Glomerular endothelial cell (primary cell): ENCODE measurements around the gene RGMA. TPM values are rescaled to one million over a fixed set of nuclear protein-coding genes. Genes with fewer than 3 reads are reported as not detected.

Source experiments
- DNase-seq: peaks from one replicate; pipeline ENCODE4 v3.0.0-alpha.2; 2011; ENCODE audit warnings: low read depth, low spot score; ENCODE audit errors: extremely low read depth
- total RNA-seq: library from RNA; depleted of rRNA; stranded (reverse); fragments of >200 nt; gene quantifications from 2 replicates; pipeline ENCODE4 v1.2.3, GENCODE V29; 2015

The RGMA gene
- total RNA-seq, 1 donor from 2014 or later, result 0.35 TPM

DNA sequence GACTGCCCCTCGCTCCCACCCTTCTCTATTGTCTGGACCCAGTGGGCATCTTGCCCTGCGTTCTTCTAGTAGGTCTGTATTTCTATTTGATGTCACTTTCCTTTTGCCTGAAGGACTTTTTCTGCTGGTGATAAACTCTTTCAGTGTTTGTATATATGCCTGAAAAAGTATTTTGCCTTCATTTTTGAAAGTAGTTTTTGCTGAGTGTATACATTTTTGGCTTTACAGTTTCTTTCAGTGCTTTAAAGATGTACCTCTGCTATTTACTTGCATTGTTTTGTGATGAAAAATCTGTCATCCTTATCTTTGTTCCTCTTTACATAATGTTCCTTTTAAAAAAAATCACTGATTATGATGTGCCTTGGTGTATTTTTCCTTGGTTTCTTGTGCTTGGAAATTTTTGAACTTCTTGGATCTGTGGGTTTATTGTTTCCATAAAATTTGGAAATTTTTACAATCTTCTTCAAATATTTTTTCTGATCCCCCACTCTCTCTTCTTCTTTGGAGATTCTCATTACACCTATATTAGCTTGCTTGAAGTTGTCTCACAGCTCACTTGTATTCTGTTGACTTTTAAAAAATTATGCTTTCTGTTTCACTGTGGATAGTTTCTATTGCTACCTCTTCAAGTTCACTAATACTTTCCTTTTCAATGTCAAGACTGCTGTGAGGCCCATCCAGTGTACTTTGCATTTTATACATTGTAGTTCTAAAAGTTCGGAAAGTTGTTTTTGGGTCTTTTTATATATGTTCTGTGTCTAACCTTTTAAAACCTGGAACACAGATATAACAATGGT is 67.8 kb downstream of the RGMA start:
- no peak for DNase-seq

DNA sequence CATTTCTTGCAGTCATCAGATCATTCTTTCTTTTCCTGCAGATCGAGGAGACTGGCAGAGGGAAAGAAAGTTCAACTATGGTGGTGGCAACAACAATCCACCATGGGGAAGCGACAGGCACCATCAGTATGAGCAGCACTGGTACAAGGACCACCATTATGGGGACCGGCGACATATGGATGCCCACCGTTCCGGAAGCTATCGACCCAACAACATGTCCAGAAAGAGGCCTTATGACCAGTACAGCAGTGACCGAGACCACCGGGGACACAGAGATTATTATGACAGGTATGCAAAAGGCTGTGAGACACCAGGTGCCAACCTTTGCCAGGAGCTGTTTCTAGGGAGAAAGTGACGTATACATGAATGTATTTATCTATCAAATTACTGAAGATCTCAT is 69.0 kb downstream of the RGMA start:
- no peak for DNase-seq

DNA sequence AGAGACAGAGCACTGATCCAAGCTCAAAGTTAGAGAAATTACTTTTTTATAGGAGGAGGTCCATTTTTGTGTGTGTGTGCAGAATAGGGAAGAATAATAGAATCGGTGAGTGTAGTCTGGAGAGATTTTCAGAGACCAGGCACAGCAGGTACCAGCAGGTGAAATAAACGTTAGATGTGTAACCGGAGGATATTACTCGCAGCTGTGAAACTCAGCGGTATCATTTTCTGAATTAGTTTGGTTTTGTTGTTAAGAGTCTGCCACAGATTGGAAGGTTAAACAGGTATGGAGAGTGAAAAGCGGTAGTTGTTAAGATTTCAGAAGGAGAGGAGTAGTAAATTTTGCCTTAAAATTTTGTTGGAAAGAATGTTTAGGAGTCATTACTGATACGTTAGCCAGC is 69.9 kb downstream of the RGMA start:
- no peak for DNase-seq

DNA sequence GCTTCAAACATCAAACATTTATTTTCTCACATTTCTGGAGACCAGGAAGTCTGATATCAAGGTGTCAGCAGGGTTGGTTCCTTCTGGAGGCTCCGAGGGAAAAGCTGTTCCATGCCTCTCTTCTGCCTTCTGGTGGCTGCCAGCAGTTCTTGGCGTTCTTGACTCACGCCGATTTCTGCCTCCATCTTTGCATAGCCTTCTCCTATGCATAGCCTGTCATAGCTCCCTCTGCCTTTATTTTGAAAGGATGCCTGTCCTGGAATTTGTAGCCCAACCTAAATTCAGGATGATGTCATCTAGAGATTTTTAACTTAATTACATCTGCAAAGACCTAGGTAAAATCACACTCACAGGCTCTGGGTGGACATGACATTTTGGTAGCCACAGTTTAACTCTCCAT is 70.4 kb downstream of the RGMA start:
- no peak for DNase-seq

DNA sequence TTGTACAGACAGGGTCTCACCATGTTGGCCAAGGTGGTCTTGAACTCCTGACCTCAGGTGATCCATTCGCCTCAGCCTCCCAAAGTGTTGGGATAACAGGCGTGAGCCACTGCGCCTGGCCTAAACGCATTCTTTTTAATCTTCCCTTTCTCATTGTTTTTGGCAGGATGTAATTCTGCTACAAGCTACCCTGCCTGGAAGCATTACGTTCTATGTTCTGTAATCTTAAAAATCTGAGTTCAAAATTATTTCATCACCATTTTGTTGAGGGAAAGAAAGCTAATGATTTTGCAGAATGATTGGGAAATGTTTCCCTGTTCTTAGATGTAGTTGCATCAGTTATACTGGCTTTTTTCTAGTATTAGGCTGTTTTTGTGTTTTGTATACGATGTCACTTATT is 71.5 kb downstream of the RGMA start:
- DNase-seq, result no peak

DNA sequence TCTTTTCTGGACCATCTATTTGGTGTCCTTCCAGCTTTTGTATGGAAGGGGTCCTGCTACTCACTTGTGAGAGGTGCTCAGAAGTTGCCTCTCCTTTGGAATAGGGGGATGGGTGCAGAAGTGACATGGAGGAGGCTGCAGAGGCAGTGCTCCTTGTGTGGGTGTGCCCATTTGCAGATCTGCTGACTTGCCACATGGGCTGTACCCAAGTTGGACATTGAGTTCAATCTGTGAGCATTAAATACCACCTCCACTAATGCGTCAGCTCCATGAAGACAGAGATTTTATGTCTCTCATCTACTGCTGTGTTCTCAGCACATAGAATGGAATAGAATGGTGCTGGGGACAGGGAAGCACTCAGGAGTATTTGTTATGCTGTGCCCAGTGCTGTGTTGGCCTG is 76.2 kb downstream of the RGMA start:
- no peak for DNase-seq

DNA sequence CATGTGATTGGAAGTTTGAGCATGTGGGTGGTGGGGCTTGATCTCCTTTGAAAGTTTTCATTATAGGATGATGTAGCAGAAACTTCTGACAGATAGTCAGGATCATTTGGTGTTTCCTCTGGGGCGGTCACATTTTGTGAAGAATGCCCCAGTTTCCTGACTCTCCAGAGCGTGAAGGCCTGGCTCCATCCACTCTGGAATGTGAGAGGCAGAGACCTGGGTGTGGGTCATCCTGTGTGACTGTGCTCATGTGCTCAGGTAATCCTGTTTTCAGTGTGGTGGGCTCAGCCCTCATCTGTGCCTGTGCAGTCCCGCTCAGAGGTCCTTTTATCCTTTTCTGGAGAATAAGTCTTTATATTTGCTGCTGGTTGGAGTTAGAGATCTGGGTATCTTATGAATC is 81.0 kb downstream of the RGMA start:
- DNase-seq, result no peak

DNA sequence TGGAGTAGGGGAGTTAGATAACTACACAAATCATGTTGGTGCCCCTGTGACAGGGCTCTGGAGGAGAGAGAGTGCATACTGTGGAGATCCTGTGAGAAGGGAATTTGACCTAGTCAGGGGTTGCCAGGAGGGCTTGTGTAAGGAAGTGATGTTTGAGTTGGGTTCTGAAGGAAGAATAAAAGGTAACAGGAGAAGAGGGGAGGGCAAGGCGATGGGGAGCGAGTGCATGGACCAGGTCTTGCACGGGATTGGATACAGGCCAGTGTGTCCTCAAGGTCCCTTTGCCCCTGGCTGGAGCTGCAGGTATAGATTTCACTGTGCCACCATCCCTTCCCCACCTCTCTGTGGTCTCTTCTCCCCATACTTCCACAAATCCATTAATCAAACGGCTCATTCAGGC is 83.9 kb downstream of the RGMA start:
- no peak for DNase-seq

DNA sequence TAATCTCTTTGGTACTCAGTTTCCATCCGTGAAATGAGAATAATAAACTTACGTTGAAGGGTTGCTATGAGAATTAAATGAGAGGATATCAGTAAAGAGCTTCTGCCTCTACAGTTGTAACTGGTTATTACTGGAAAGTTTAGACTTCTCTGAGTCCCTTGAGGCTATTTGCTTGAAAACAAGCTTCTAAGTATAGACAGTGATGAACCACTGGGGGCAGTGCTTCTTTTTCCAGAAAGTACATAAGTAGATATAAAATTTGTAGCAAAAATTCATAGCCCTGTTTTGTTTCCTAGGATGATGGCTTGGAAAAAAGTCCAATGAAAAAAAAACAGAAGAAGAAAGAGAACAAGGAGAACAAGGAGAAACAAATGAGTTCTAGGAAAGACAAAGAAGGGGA is 87.1 kb downstream of the RGMA start:
- no peak for DNase-seq

DNA sequence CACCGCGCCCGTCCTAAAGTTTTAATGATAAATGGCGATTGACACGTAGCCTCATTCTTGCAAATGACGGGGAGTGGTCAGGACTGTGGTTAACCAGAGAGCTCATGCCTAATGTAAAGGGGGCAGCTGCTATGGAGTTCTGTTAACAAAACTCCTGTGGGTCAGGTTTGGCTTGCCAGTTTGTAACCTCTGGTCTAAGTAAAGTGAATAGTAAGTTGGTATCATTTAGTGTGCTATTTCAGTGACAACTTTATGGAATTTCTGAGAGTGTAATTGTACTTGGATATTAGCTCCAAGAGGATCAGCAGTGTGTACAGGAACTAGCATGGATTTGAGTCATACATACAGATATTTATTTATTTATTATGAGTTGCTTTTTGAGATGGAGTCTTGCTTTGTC is 87.9 kb downstream of the RGMA start:
- no peak for DNase-seq

DNA sequence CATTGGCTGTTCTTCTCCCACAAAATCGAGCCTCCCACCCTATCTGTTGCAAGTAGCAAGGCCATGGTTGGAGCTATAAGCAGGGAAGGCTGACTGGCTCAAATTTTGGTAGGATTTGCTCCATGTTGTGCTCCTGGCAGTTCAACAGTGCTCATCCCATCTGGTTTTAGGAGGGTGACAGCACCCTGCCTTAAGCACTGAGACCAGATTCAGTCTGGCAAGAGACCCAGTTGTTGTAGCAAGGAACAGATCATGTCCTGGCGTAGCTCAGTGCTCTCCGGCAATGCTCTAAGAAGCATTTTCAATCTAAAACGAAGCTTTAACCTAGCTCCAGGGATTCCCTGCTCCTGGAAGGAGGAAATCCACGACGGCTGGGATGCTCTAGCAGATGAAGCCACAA is 91.2 kb downstream of the RGMA start:
- DNase-seq, result no peak

DNA sequence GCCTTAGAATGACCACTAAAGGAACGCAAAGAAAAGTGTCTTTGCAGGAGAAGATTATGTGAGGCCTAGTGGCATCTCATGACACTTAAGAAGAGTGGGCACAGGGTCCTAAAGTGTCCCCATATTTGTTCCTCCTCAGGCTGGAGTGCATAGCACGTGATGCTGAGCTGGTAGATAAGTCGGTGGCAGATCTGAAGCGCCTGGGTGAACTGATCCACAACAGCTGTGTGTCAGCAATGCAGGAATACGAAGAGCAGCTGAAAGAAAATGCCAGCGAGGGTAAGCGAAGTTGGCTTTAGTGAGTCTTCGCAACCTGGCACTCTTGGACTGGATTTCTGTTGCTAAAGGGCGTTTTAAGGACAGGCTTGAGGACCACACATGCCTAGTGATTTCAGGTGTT is 96.3 kb downstream of the RGMA start:
- no peak for DNase-seq

DNA sequence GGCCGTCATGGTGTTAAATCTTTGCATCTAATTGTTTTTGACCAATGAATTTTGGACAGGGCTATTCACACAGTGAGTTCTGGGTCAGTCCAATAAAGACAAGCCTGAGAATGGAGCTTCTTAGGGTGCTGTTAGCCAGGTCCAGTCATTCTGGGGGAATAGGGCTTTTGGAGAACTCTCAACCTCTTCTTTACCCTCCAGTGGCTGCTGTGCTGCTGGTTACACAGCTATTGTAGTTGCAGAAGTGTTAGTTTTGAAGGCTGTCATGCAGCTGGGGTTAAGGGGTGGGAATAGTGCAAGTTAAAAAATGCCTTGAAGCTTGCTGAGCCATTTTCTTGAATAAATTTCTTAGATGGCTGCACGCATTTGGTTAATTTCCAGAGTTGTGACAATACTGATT is 99.0 kb downstream of the RGMA start:
- DNase-seq, result no peak

DNA sequence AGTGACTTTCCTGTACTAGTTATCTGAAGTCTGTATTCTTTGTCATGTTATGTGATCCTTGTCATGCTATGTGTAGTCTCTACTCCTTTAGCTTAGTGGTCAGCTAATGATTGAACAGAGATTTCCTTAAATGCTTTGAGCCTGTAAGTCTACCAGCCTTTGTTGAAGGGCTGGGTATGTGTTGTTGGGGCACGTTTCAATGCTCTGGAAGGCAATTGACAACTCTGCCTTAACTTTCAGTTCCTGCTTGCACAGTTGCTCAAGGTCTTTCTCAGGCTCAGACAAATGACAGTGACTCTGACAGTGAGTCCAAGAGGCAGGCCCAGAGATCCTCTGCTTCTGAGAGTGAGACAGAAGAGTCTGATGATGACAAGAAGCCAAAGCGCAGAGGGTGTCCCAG is 99.5 kb downstream of the RGMA start:
- DNase-seq, result no peak

Other genes starting within 250 kb of the RGMA start
- gene CHD2, start 188.9 kb downstream of the RGMA start, total RNA-seq, result 47.1 and 63.4 TPM in 2 replicates